ENCODE measurements around the gene COL20A1.

COL20A1 gene

GRCh38 chr20:63287697-63288580 lies 5.0 kb upstream of the COL20A1 start:
- TF ChIP-seq ESRRG (CRISPR knock-in tag; IDR thresholded peaks at IDR 0.05) (no peak), ZNF565 (CRISPR knock-in tag; conservative IDR thresholded peaks at IDR 0.05; ENCODE audit: low read depth) (no peak), SNAI2 (CRISPR knock-in tag; IDR thresholded peaks at IDR 0.05) (no peak), BACH2 (CRISPR knock-in tag; IDR thresholded peaks at IDR 0.05; ENCODE audit: borderline replicate concordance) (no peak), TCF4 (CRISPR knock-in tag; IDR thresholded peaks at IDR 0.05; ENCODE audit: borderline replicate concordance) (no peak), ZNF70 (CRISPR knock-in tag; IDR thresholded peaks at IDR 0.05) (no peak), PATZ1 (CRISPR knock-in tag; IDR thresholded peaks at IDR 0.05; ENCODE audit: borderline replicate concordance) (no peak), ISL1 (CRISPR knock-in tag; IDR thresholded peaks at IDR 0.05) (no peak), CREB5 (CRISPR knock-in tag; IDR thresholded peaks at IDR 0.05; ENCODE audit: low read depth) (no peak), OSR1 (CRISPR knock-in tag; IDR thresholded peaks at IDR 0.05) (no peak)
- TF ChIP-seq, protein P1, sequence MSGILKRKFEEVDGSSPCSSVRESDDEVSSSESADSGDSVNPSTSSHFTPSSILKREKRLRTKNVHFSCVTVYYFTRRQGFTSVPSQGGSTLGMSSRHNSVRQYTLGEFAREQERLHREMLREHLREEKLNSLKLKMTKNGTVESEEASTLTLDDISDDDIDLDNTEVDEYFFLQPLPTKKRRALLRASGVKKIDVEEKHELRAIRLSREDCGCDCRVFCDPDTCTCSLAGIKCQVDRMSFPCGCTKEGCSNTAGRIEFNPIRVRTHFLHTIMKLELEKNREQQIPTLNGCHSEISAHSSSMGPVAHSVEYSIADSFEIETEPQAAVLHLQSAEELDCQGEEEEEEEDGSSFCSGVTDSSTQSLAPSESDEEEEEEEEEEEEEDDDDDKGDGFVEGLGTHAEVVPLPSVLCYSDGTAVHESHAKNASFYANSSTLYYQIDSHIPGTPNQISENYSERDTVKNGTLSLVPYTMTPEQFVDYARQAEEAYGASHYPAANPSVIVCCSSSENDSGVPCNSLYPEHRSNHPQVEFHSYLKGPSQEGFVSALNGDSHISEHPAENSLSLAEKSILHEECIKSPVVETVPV (CRISPR knock-in tag; IDR thresholded peaks at IDR 0.05): no peak
- ATAC-seq: no peak

- ATAC-seq: no peak
- TF ChIP-seq OSR1 (CRISPR knock-in tag; IDR thresholded peaks at IDR 0.05): no peak
- TF ChIP-seq CREB5 (CRISPR knock-in tag; IDR thresholded peaks at IDR 0.05; ENCODE audit: low read depth): no peak
- TF ChIP-seq PATZ1 (CRISPR knock-in tag; IDR thresholded peaks at IDR 0.05; ENCODE audit: borderline replicate concordance): no peak
- no peak for TF ChIP-seq GLIS3 (CRISPR knock-in tag; IDR thresholded peaks at IDR 0.05)
- no peak for TF ChIP-seq ISL1 (CRISPR knock-in tag; IDR thresholded peaks at IDR 0.05)
- no peak for TF ChIP-seq ZFP30 (CRISPR knock-in tag; IDR thresholded peaks at IDR 0.05)
- TF ChIP-seq ZNF70 (CRISPR knock-in tag; IDR thresholded peaks at IDR 0.05): no peak
- TF ChIP-seq ZFP3 (CRISPR knock-in tag; IDR thresholded peaks at IDR 0.05): no peak
- TF ChIP-seq ZNF565 (CRISPR knock-in tag; conservative IDR thresholded peaks at IDR 0.05; ENCODE audit: low read depth): no peak
- TF ChIP-seq ESRRG (CRISPR knock-in tag; IDR thresholded peaks at IDR 0.05): no peak
- TF ChIP-seq ZNF8 (CRISPR knock-in tag; IDR thresholded peaks at IDR 0.05): no peak
- TF ChIP-seq TOX (CRISPR knock-in tag; IDR thresholded peaks at IDR 0.05; ENCODE audit: borderline replicate concordance): no peak
- no peak for TF ChIP-seq SNAI2 (CRISPR knock-in tag; IDR thresholded peaks at IDR 0.05)
- TF ChIP-seq PPARA (CRISPR knock-in tag; IDR thresholded peaks at IDR 0.05; ENCODE audit: borderline replicate concordance): no peak
- no peak for TF ChIP-seq ARNTL (CRISPR knock-in tag; IDR thresholded peaks at IDR 0.05; ENCODE audit: borderline replicate concordance, low read depth)
- no peak for TF ChIP-seq RARB (CRISPR knock-in tag; IDR thresholded peaks at IDR 0.05)
Measured at GRCh38 chr20:63288581-63289251, 4.3 kb upstream of the COL20A1 start.
